Keratinocyte (primary cell): Measurements from ENCODE around the gene SH3PXD2A.

Experiments
- EZH2 ChIP-seq: IDR thresholded peaks from one replicate; pipeline ENCODE4 v1.6.1; 2012; ENCODE audit warnings: inconsistent platforms, mild to moderate bottlenecking, low read length, moderate library complexity
- TF ChIP-seq, protein P1 (sequence below), 3 experiments: IDR thresholded peaks in 1 of 3; conservative IDR thresholded peaks in 1 of 3; optimal IDR thresholded peaks in 1 of 3; 2 replicates in 2 of 3; 3 replicates in 1 of 3; pipeline versions ENCODE3 to v1.5.1; 2011; ENCODE audit warnings: low read length in 3 of 3, mild to moderate bottlenecking in 3 of 3, moderate library complexity in 2 of 3, control low read depth in 1 of 3, inconsistent platforms in 1 of 3; ENCODE audit not compliant: insufficient read depth in 2 of 3; ENCODE audit errors: extremely low read depth in 1 of 3

DNA sequence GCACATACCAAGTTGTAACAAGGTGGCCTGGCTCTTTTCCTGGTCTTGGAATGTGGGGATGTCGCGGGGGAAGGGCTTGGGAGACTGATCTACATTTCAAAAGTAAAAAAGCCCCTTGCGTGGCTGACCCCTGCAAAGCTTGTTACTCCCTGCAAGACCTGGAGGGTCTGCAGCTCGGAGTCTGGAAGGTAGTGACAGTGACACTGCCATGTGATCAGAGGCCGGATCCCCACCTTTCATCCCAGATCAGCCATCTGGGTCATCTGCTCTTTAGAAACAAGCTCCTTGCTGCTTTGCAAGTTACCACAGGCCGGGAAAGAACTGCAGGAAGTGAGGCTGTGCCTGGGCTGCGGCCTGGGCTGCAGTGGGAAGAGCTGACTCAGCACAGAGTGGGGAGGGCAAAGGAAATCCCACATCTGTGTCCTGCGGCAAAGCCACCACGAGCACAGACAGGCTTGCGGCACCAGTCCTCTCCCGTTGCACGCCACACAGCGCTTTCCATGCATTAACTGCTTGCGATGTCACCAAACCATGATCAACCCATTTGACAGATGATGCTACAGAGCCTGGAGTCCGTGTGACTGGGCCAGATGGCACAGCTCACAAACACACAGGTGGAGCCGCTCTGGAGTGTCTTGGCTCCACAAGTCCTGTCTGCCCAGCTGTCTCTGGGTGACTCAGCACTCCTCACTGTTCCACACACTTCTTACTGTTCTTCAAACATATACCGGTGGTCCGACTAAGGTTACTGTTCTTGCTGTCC lies 97.7 kb downstream of the SH3PXD2A start:
- TF ChIP-seq, protein P1, sequence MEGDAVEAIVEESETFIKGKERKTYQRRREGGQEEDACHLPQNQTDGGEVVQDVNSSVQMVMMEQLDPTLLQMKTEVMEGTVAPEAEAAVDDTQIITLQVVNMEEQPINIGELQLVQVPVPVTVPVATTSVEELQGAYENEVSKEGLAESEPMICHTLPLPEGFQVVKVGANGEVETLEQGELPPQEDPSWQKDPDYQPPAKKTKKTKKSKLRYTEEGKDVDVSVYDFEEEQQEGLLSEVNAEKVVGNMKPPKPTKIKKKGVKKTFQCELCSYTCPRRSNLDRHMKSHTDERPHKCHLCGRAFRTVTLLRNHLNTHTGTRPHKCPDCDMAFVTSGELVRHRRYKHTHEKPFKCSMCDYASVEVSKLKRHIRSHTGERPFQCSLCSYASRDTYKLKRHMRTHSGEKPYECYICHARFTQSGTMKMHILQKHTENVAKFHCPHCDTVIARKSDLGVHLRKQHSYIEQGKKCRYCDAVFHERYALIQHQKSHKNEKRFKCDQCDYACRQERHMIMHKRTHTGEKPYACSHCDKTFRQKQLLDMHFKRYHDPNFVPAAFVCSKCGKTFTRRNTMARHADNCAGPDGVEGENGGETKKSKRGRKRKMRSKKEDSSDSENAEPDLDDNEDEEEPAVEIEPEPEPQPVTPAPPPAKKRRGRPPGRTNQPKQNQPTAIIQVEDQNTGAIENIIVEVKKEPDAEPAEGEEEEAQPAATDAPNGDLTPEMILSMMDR (optimal IDR thresholded peaks at IDR 0.05 in 1 of 3, IDR thresholded peaks at IDR 0.05 in 1 of 3, conservative IDR thresholded peaks at IDR 0.05 in 1 of 3; ENCODE audit: extremely low read depth in 1 of 3, insufficient read depth in 2 of 3, low read length in 3 of 3) = no peak
- TF ChIP-seq EZH2 = no peak
